ENCODE measurements around the gene DMBX1.

The DMBX1 gene

GRCh38 chr1:46496505-46496904 is 6.9 kb downstream of the DMBX1 start:
- no peak for TF ChIP-seq CTCF (IDR thresholded peaks at IDR 0.05; ENCODE audit: extremely low read depth, insufficient read depth, missing control alignments)
- in situ Hi-C loops (cut with MboI; ENCODE audit: low pct_unique_long_range_greater_than_20kb, low sequenced_read_pairs, unreplicated experiment) = no loop called here
- no peak for DNase-seq (ENCODE audit: low spot score)

- in situ Hi-C loops (cut with MboI; ENCODE audit: low pct_unique_long_range_greater_than_20kb, low sequenced_read_pairs, unreplicated experiment) = no loop called here
- no peak for DNase-seq (ENCODE audit: low spot score)
- TF ChIP-seq CTCF (IDR thresholded peaks at IDR 0.05; ENCODE audit: extremely low read depth, insufficient read depth, missing control alignments) = no peak
Measured at GRCh38 chr1:46497020-46497419, 7.4 kb downstream of the DMBX1 start.

- TF ChIP-seq CTCF (IDR thresholded peaks at IDR 0.05; ENCODE audit: extremely low read depth, insufficient read depth, missing control alignments) = no peak
- in situ Hi-C loops (cut with MboI; ENCODE audit: low pct_unique_long_range_greater_than_20kb, low sequenced_read_pairs, unreplicated experiment) = no loop called here
- no peak for DNase-seq (ENCODE audit: low spot score)
Measured at GRCh38 chr1:46497665-46498064, 8.0 kb downstream of the DMBX1 start.

DNA sequence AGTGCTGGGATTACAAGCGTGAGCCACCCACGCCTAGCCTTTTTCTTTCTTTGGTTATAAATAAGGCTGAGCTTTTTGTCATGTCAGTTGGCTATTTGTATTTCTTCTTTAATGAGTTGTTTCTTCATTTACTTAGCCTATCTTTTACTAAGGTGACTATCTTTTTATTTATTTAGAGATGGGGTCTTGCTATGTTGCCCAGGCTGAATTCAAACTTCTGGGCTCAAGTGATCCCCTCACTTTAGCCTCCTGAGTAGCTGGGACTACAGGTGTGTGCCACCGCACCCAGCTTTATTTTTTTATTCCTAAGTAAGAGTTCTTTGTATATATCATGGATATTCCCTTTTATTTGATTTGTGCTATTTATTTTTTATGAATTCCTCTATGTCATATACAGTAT is 11.9 kb downstream of the DMBX1 start:
- in situ Hi-C loops (cut with MboI; ENCODE audit: low pct_unique_long_range_greater_than_20kb, low sequenced_read_pairs, unreplicated experiment) = no loop called here
- TF ChIP-seq CTCF (IDR thresholded peaks at IDR 0.05; ENCODE audit: extremely low read depth, insufficient read depth, missing control alignments) = no peak
- no peak for DNase-seq (ENCODE audit: low spot score)

DNA sequence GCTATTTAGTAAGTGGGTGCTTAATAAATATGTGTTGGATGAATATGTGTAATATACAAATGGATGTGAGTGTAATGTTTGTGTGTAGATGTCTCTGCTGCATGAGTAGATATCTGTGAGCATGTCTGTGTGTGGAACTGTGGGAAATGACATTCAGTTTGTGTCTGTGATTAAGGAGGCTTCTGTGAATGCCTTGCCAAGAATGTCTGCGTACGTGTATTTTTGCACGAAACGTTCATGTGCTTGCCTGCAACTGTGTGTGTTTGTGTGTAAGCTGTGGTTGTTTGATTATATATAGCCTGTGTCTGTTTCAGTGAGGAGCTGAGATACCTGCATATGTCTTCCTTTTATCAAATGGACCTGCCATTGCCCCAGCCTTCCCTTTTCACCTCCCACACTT is 13.8 kb downstream of the DMBX1 start:
- in situ Hi-C loops (cut with MboI; ENCODE audit: low pct_unique_long_range_greater_than_20kb, low sequenced_read_pairs, unreplicated experiment) = no loop called here

GRCh38 chr1:46506470-46507219 is 17.0 kb downstream of the DMBX1 start:
- DNase-seq (ENCODE audit: low spot score) = no peak

More for the DNA sequence above, 13.8 kb downstream of the DMBX1 start:
- TF ChIP-seq CTCF (IDR thresholded peaks at IDR 0.05; ENCODE audit: extremely low read depth, insufficient read depth, missing control alignments) = no peak
- no peak for DNase-seq (ENCODE audit: low spot score)

More at GRCh38 chr1:46506470-46507219, 17.0 kb downstream of the DMBX1 start:
- in situ Hi-C loops (cut with MboI; ENCODE audit: low pct_unique_long_range_greater_than_20kb, low sequenced_read_pairs, unreplicated experiment) = no loop called here
- no peak for TF ChIP-seq CTCF (IDR thresholded peaks at IDR 0.05; ENCODE audit: extremely low read depth, insufficient read depth, missing control alignments)
